ENCODE results near the gene EIF3D.

EIF3D gene

GRCh38 chr22:36562261-36562835, 33.4 kb upstream of the EIF3D start:
- no peak for TF ChIP-seq CTCF (IDR thresholded peaks at IDR 0.05; ENCODE audit: low read length)
- no peak for TF ChIP-seq EZH2 (IDR thresholded peaks at IDR 0.05; ENCODE audit: borderline replicate concordance, low read length)
- no peaks in the 10 kb centered on the region for H3K9me2 ChIP-seq (ENCODE audit: low read depth, low read length)
- no peak overlapping the region for H3K4me3 ChIP-seq (ENCODE audit: low read depth, low read length, poor library complexity, severe bottlenecking)
- no peaks in the 10 kb centered on the region for H3F3A ChIP-seq (ENCODE audit: insufficient read depth, low read length)
- no peak overlapping the region for H3K4me2 ChIP-seq (ENCODE audit: low read length)
- H3K9ac ChIP-seq (ENCODE audit: low read length) = no peak overlapping the region
- no peaks in the 10 kb centered on the region for H4K20me1 ChIP-seq (ENCODE audit: insufficient read depth, low read length)
- no peaks in the 10 kb centered on the region for H3K36me3 ChIP-seq (ENCODE audit: insufficient read depth, low read length)
- H3K27ac ChIP-seq (ENCODE audit: low read depth, low read length, poor library complexity, severe bottlenecking) = no peak overlapping the region
- H3K79me2 ChIP-seq (ENCODE audit: insufficient read depth, low read length) = no peaks in the 10 kb centered on the region
- no peaks in the 10 kb centered on the region for H3K4me1 ChIP-seq (ENCODE audit: insufficient read depth, low read length, severe bottlenecking)
- H3K9me3 ChIP-seq (ENCODE audit: low read length) = no peaks in the 10 kb centered on the region
- H3K27me3 ChIP-seq (ENCODE audit: insufficient read depth, low read length) = no peaks in the 10 kb centered on the region; the same call in 1 of the 2 replicates
- H2AFZ ChIP-seq (ENCODE audit: low read length) = no peak overlapping the region

- H3K4me1 ChIP-seq (ENCODE audit: insufficient read depth, low read length, severe bottlenecking) = no peaks in the 10 kb centered on the region
- no peak overlapping the region for H3K4me2 ChIP-seq (ENCODE audit: low read length)
- H3F3A ChIP-seq (ENCODE audit: insufficient read depth, low read length) = no peaks in the 10 kb centered on the region
- H3K9ac ChIP-seq (ENCODE audit: low read length) = no peak overlapping the region
- H3K36me3 ChIP-seq (ENCODE audit: insufficient read depth, low read length) = no peaks in the 10 kb centered on the region
- TF ChIP-seq EZH2 (IDR thresholded peaks at IDR 0.05; ENCODE audit: borderline replicate concordance, low read length) (no peak), CTCF (IDR thresholded peaks at IDR 0.05; ENCODE audit: low read length) (no peak)
- H2AFZ ChIP-seq (ENCODE audit: low read length) = no peak overlapping the region
- H3K27ac ChIP-seq (ENCODE audit: low read depth, low read length, poor library complexity, severe bottlenecking) = no peak overlapping the region
- no peaks in the 10 kb centered on the region for H3K79me2 ChIP-seq (ENCODE audit: insufficient read depth, low read length)
- no peaks in the 10 kb centered on the region for H3K9me2 ChIP-seq (ENCODE audit: low read depth, low read length)
- H3K27me3 ChIP-seq (ENCODE audit: insufficient read depth, low read length) = no peaks in the 10 kb centered on the region; the same call in 1 of the 2 replicates
- H3K9me3 ChIP-seq (ENCODE audit: low read length) = no peaks in the 10 kb centered on the region
- H4K20me1 ChIP-seq (ENCODE audit: insufficient read depth, low read length) = no peaks in the 10 kb centered on the region
- H3K4me3 ChIP-seq (ENCODE audit: low read depth, low read length, poor library complexity, severe bottlenecking) = no peak overlapping the region
Observed at GRCh38 chr22:36561291-36561811, 32.4 kb upstream of the EIF3D start.

- Histone ChIP-seq H3K4me2 (ENCODE audit: low read length) (no peak overlapping the region), H3K9me3 (ENCODE audit: low read length) (no peaks in the 10 kb centered on the region), H3K4me1 (ENCODE audit: insufficient read depth, low read length, severe bottlenecking) (no peaks in the 10 kb centered on the region), H3K27me3 (ENCODE audit: insufficient read depth, low read length) (no peaks in the 10 kb centered on the region), H3K79me2 (ENCODE audit: insufficient read depth, low read length) (no peaks in the 10 kb centered on the region), H3K4me3 (ENCODE audit: low read depth, low read length, poor library complexity, severe bottlenecking) (no peak overlapping the region), H3K9ac (ENCODE audit: low read length) (no peak overlapping the region), H4K20me1 (ENCODE audit: insufficient read depth, low read length) (no peaks in the 10 kb centered on the region), H3K27ac (ENCODE audit: low read depth, low read length, poor library complexity, severe bottlenecking) (no peak overlapping the region), H3K9me2 (ENCODE audit: low read depth, low read length) (no peaks in the 10 kb centered on the region), H3K36me3 (ENCODE audit: insufficient read depth, low read length) (no peaks in the 10 kb centered on the region), H2AFZ (ENCODE audit: low read length) (no peak overlapping the region), H3F3A (ENCODE audit: insufficient read depth, low read length) (no peaks in the 10 kb centered on the region)
- TF ChIP-seq CTCF (IDR thresholded peaks at IDR 0.05; ENCODE audit: low read length) (no peak), EZH2 (IDR thresholded peaks at IDR 0.05; ENCODE audit: borderline replicate concordance, low read length) (no peak)
Observed at GRCh38 chr22:36560001-36560400, 31.0 kb upstream of the EIF3D start.

All from OCI-LY1 (cell line).